Stimulated activated CD8-positive, alpha-beta memory T cell treated with anti-CD3 and anti-CD28 coated beads, Interleukin-12 subunit alpha, Interleukin-12 subunit beta, amount 100 ng/mL, for 24 hours (primary cell): ENCODE results near the gene ERFL.

Experiments used
- DNase-seq: peaks from one replicate; pipeline ENCODE4 v3.0.0-alpha.2; 2020; ENCODE audit errors: extremely low read depth

Gene ERFL

DNA sequence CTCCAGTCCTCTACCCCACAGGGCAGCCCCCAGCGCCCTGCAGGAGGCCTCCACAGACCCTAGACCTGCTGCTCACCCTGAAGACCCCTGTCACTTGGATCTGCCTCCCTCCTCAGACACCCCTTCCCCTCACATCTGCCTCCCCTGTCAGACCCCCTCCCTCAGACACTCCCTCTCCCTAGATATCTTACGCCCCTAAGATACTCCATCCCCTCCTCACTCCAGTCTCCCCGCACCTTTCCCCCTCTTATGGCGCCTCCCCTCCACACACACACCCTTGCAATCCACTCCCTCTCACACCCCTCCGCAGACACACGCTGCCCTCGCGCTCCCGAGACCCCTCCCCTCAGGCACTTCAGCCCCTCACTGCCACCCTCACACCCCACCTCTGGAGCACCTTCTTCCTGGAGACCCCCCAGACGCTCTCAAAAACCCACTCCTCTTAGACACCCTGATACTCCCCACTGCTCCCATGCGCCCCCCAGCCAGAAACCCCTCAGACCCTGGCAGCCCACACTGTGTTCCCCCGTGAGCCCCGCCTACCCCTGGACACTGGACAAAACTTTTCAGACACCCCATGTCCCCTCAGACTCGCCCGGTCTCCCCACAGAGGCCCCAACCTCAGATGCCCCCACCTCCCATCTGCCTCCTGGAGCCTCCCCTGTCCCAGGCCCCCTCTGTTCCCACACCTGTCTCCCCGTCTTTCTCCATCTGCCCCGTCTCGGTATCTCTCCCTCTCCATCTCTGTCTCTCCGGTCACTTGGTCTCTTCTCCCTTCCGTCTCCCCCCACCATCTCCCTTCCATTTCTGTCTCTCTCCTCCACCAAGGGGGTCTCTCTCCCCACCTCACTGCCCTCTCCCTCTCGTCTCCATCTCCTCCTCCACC lies 14.5 kb downstream of the ERFL start:
- no peak for DNase-seq

DNA sequence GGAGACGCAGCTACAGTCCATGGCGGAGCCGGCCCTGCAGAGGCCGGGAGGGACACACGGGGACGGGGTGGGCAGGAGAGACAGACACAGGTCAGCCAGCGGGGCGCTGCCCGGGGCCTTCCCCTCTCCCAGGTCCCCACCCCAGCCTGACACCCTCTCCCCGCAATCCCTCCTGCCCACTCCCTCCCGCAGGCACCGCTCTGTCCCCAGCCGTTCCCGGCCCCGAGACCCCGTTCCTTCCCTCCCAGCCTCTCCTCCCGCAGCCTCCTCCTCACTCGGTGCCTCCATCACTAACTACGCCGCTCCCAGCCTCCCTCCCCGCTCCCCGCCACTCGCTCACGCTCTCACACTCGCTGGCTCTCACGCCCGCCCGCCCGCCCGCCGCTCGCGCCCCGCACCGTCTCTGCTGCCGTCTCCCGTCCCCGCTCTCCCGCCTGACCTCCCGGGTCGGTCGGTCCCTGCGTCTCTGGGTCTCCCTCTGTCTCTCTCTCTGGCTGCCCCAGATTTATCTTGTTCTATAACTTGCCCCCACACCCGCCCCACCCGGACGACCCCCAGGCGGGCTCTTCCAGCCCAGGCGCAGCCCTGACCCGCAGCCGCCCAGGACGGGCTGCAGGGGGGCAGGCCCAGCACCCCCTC lies 15.2 kb downstream of the ERFL start:
- DNase-seq = no peak

DNA sequence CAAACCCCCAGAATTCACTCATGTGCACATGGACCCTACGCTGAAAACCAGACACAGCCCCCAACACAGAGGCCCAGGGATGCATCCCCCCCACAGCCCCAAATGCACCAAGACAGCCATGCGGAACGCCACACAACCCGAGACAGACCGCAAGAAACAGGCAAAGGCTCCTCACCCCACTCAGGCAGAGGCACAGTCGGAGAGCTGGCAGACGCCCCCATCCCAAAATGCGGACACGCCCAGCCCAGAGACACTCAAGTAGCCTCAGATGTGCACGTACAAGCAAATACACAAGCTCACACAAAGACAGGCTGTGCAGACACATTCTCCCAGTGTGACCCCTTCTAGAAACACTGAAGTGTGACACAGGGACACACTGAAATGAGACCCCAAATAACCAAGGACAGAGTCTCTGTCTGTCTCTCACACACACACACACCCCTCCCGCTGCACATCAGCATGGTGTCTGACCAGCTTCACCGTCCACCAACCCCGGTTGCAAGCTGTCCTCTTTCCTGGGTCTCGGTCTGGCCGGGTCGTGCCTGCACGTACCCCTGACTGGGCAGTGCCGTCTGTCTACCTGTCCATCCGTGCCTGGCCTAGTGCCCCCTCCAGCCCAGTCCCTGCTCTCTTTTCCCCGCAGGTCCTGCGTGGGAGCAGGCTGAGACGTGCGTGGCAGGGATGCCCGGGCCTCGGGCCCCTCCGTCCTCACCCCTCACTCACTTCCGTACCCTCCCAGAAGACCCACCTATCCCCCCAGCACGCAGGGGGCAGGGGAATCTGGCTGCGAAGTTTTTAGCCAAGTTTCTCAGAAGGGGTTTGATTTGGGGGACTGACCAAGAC lies 16.1 kb downstream of the ERFL start:
- DNase-seq = no peak

DNA sequence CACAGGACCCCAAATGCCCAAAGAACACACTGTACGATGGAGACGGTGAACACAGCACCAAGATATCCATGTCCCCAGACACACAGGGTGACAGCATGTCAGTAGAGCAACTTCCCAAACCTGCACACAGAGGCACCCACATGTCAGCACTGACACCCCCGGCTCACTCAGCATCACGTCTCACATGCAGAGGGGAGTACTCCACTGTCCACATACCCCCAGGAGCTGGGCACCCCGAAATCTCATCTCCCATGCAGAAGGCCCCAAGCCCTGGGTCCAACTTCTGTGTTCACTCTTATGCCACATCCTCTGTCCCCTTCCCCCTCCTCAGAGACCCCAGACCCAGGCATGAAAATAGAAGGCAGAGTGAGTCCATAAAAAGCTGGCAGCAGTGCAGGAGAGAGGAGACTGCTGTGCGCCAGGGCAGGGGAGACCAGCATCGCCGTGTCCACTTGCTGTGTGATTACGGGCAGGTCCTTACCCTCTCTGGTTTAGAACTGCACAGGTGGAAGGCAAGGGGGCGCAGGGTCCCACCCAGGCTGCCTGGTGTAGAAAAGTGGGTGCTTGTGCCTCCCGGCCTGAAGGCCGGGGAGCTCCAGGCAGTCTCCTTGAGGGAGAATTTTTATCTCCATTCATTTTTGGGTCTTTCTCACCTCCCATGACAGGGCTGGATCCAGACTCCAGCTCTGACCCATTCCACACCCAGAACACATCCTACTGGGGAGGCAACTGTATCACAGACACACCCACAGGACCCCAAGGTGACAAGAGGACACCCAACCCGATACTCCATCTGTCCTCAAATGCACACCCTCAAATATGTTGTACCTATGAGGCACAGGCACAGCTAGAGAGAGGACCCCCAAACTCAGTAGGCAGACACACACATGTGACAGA lies 17.0 kb downstream of the ERFL start:
- DNase-seq = no peak

DNA sequence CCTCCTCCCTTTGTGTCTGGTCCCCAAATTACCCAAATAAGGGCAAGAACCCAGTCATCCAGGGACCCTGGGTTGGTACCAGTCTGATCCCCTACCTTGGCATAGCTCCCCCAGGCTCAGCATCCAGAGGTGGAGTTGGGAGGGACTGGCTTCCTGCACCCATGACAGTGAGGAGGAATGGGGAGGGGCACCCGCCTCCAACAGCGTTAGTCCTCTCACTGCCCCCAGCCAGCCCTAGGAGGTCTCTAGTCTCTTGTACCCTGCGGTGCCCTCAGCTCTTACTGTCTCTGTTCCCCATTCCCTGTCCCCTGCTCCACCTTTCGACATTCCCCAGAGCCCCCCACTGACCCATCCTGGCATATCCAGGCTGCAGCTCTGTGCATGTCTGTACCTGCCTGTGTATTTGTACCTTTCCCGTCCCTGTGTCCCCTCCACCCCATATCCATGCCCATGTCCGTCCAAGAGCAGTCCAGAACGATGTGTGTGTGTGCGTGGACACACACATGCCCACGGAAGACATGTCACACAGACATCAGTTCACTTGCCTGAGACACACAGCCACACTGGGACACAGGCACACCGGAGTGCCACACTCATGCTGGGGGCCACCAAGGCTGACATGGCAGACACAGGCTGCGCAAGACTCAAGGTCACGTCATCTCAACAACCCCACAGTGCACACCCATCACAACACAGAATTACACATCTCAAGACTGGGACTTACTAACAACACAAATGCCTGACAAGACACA lies 17.8 kb downstream of the ERFL start:
- DNase-seq = no peak

DNA sequence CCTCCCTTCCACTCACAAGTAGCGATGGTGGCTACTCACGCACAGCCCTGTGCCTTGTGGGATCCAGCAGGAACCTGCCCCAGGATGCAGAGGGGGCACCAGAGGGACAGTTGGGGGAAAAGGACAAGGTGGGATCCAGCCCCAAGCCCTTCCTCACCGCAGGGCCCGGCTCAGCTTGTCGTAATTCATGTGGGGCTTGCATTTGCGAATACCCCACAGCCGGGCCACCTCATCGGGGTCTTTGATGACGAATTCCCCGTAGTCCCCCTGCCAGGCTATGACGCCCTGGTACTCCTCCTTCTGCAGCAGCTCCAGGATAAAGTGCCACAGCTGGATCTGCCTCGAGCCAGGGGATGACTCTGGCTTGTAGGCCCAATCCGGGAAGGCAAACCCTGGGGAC lies 18.5 kb downstream of the ERFL start:
- DNase-seq = no peak

DNA sequence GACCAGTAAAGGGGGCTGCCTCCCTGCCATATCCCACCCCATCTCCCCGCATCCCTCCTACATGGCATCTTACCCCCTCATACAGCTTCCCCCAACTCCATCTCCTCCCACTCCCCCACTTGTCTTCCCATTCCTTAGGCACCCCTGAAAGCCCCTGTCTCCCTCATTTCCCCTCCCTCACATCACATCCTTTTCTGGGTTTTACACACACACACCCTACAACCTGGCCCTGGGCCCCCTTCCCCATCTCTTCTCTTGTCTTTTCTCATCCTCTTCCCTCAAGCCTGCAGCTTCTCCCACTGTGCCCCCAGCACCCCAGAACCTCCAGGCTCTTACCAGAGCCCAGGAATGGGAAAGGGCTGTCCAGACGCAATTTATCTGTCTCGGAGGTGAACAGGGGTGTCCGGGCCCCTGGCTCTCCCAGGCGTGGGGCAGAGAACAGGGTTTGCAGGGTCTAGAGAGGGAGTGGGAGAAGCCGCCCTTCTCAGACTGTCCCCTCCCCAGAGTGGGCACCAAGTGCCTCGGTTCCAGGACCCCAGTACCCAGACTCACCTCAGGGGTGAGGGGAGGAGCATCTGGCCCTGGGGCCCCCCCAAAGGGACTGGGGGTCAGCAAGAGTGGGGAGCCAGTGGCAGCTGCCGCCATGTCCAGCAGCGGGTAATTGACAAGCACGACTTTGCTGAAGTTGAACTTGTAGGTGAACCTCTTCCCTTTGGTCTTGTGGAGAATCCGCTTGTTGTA lies 19.4 kb downstream of the ERFL start:
- no peak for DNase-seq

DNA sequence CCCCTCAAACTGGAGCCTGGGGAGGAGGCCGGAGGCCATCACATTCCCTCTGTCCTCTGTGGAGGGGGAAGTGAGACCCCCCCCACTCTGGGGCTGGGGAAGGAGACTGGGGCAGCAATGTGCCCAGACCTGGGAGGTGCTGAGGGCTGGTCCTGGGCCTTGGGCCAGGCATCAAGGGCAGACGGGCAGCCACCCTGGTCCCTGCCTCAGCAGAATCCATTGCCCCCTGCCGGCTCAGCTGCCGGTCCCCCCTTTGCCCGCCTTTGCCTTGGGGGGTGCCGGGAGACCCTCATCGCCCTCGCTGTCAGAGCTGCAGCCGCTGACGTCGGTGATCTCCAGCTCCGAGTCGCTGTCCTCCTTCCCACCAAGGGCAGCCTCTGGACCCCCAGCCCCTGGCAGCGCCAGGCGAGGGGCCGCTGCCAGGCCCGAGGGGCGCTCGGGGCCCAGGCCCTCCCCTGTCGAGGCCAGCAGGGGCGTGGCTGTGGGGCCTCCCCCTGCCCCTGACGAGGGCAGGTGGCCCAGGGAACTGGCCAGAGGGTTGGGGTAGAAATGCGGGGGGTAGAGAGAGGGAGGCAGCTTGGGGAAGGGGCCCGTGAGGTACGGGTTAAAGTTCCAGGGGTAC lies 20.1 kb downstream of the ERFL start:
- no peak for DNase-seq

DNA sequence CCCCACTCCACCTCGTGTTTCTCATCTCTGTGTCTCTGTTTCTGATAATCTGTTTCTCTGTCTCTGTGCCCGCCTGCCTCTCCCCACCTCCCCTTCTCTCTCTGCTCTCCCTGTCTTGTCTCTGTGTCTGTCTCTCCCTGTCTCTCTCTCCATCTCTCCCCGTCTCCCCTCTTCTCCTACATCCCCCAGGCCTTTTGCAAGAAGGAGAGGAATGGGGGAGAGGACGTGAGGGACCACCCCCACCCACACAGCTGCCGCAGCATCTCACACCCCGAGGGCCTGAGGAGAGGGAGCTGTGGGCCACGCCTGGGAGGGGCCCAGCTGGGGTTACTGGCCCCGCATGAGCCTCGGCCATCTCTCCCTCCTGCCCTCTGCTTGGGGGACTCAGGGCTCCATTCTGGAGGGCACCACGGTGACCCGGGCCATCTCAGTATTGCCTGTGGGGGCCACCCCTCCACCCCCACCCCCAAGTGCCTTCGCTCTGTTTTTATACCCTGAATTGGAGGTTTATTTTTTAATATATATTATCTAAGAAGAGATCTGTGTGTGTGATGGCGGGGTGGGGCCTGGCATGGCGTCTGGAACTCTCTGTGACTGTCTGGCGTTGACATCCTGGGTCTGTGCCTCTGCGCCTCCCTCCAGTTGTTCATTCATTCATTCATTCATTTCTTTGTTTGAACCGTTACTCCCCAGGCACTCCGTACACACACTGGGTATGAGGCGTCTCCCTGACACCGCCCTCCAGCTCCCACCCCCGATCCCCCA lies 21.2 kb downstream of the ERFL start:
- DNase-seq = no peak

DNA sequence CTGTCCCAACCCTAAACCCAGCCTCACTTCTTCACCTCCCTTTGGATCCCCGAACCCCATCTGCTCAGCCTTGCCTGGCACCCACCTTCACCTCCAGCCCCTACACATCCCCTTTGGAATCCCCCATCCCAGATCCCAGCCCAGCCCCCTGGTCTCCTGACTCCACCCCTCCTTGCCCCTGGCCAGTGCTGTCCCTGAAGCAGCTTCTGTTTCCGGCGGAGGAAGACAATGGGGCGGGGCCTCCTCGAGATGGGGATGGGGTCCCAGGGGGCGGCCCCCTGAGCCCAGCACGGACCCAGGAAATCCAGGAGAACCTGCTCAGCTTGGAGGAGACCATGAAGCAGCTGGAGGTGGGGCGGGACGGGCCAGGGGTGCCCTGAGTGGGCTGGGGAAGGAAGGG lies 22.0 kb downstream of the ERFL start:
- no peak for DNase-seq

DNA sequence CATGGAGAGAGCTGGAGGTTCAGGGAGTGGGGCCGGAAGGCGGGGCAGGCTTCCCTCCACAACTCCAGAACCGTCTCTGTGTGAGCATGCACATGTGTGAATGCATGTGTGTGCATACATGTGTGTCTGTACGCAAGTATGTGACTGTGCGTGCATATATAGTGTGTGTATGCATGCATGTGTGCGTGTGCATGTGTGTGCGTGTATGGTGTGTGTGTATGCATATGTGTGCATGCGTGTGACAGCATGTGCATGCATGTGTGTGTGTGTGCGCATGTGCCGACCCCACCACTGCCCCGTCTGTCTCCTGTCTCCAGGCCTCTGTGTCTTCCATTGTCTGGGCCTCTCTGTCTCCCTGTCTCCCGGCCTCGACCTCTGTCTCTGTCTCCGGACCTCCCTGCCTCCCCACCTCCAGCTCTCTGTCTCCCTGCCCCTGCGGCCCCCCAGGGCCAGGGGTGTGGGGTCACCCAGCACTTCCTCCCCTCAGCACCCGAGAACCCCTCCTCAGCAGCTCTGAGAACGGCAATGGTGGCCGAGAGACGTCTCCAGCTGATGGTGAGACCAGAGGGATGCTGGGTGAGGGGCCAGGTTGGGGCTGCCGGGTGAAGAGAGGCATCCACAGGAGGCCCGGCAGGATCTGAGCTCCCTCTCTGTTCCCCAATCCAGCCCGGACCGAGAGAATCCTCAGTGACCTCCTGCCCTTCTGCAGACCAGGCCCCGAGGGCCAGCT lies 22.8 kb downstream of the ERFL start:
- DNase-seq = no peak

DNA sequence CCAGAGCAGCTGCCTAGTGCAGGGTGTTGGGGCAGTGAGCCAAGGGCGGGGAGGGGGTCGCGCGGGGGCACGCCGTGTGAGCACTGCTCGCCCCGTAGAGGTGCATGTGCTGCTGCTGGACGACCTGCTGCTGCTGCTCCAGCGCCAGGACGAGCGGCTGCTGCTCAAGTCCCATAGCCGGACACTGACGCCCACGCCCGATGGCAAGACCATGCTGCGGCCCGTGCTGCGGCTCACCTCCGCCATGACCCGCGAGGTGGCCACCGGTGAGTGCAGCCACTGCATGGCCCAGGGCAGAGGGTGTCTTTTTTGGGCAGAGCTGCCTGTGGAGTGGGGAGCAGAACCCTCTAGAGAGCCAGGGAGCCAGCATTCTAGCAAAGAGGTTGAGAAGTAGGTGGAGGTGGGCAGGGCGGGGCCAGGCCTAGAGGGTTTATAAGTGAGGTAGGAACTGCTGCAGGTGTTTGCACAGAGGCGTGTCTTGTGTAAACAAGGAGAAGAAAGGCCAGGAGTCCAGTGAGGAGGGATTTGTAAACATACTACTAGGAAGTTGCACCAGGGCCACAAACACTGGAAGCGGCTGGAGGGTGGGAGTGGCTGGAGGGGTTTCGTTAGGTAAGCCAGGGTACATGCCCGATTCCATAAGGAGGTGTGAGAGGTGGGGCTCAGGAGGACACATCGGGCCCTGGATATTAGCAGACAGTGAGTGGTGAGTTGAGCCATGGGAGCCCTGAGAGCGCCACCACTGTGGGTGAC lies 24.0 kb downstream of the ERFL start:
- DNase-seq = no peak

DNA sequence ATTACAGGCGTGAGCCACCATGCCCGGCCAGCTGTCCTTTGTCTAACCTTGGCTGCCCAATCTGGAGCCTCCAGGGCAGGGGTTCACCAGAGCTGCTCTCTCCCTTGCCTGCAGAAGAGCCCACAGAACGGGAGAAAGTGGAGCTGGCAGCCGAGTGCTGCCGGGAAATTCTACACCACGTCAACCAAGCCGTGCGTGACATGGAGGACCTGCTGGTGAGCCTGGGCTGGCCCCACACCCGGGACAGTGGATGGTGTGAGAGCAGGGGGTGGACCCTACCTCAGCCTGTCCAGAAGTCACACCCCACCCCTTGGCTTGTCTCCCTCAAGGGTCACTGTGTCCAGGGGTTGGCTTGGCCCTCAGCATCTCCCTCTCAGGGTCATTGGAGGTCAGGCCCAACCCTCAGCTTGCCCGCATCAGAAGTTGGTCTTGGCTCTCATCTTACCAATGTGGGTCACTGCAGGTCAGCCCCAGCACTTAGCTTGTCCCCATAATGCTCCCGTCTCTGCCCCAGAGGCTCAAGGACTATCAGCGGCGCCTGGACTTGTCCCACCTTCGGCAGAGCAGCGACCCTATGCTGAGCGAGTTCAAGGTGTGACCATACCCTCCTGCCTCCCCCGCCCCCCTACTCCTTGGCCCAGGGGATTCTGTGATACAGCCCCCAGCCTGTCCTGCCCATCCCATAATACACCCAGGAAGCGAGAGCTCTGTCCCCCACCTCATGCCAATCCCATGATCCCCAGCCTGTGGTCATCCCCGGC lies 24.9 kb downstream of the ERFL start:
- no peak for DNase-seq

DNA sequence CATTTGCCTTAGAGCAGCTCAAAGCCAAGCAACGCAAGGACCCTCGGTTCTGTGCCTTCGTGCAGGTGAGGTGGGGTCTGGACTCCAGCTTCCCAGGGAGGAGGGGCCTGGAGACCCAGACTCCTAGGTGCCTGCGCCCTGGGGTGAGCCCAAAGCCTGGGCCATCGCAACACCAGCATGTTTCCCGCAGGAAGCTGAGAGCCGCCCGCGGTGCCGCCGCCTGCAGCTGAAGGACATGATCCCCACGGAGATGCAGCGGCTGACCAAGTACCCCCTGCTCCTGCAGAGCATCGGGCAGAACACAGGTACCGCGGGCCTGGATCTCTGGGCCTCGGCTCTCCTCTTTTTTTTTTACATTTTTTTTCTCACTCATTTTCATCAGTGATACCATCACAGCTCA lies 25.7 kb downstream of the ERFL start:
- DNase-seq = no peak

DNA sequence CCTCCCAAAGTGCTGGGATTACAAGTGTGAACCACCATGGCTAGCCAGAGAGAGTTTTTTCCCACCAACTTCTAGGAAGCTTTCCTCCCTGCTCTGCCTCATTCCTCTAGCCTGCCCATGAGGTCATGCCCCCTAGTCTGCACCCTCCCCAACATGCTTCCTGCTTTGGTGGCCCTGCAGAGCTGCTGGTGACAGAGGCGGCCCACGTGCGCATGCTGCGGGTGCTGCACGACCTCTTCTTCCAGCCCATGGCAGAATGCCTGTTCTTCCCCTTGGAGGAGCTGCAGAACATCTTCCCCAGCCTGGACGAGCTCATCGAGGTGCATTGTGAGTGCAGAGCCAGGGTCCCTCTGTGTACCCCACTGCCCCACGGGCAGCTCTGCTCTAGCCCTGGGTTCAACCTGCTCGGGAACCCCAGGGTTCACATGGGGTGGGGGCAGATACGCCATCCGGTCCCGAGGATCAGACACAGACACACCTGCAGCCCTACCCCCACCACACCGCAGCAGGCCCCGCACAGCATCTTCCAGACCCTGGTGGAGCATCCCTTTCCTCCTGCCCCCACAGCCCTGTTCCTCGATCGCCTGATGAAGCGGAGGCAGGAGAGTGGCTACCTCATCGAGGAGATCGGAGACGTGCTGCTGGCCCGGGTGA lies 26.4 kb downstream of the ERFL start:
- DNase-seq = no peak

DNA sequence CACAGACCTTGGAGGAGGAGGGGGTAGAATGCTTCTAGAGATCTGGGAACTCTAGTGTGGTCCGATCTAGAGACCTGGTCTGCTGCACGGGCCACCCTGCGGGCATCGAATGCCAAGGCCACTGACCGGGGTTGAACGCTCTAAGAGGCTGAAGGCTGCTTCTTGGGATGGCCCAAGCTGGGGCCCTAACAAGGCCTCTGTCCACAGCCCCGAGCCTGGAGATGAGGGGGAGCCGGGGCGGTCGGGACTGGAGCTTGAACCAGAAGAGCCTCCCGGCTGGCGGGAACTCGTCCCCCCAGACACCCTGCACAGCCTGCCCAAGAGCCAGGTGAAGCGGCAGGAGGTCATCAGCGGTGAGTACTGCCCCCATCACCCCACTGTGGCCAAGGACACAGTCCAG lies 30.0 kb downstream of the ERFL start:
- DNase-seq = no peak
